HUES64 (cell line): ENCODE results near the gene LRBA.
A peak's percentile ranks its signal among the peaks of the same experiment; 100 is the strongest.
"Not testable (repeated sequence)": the region's sequence is repeated elsewhere in the genome, so short reads cannot be mapped to it uniquely, and the experiment has no call there.

Experiments used
- H3K27ac ChIP-seq: 2 replicates; pipeline ENCODE4 v1.7.0; 2013; ENCODE audit warnings: low read depth, low read length, inconsistent platforms
- H3K27me3 ChIP-seq: 2 replicates; pipeline ENCODE4 v1.6.1; 2013; ENCODE audit warnings: mild to moderate bottlenecking, low read length; ENCODE audit not compliant: insufficient read depth
- H3K36me3 ChIP-seq: 2 replicates; pipeline ENCODE4 v1.6.1; 2013; ENCODE audit warnings: mild to moderate bottlenecking, low read length; ENCODE audit not compliant: insufficient read depth
- H3K4me1 ChIP-seq: 2 replicates; pipeline ENCODE4 v1.6.1; 2013; ENCODE audit warnings: mild to moderate bottlenecking, low read length, moderate library complexity; ENCODE audit not compliant: insufficient read depth
- H3K4me3 ChIP-seq: 2 replicates; pipeline ENCODE4 v1.5.1; 2013; ENCODE audit warnings: mild to moderate bottlenecking, low read length, moderate library complexity
- H3K9ac ChIP-seq: 2 replicates; pipeline ENCODE4 v1.6.1; 2013; ENCODE audit warnings: mild to moderate bottlenecking, low read depth, low read length
- H3K9me3 ChIP-seq: 2 replicates; pipeline ENCODE4 v1.6.1; 2013; ENCODE audit warnings: low read depth, low read length; ENCODE audit not compliant: insufficient read depth
- WGBS: fragments of 150-250, 120-280 bp; methylation state at CpG from one replicate; pipeline ENCODE4 v1.1.7; 2013; ENCODE audit warnings: missing lambda C conversion rate; 5-methylcytosine and 5-hydroxymethylcytosine counted together

The LRBA gene

GRCh38 chr4:150386415-150386814 lies 628.7 kb downstream of the LRBA start:
- 93% methylated on average over 1 of the region's 2 CpGs for WGBS
- H3K36me3 ChIP-seq, H3K27ac ChIP-seq, H3K9me3 ChIP-seq, H3K4me3 ChIP-seq, H3K9ac ChIP-seq, H3K27me3 ChIP-seq: not testable (repeated sequence)
- peaks cover 18% of the 10 kb centered on the region for H3K4me1 ChIP-seq

- H3K27ac ChIP-seq = peak overlapping the region; percentile 26; the same call in 1 of the 2 replicates
- no peak overlapping the region for H3K9ac ChIP-seq
- 62% methylated on average over 2 of the region's 2 CpGs for WGBS
- H3K4me1 ChIP-seq = peaks cover 18% of the 10 kb centered on the region
- no peaks in the 10 kb centered on the region for H3K27me3 ChIP-seq
- H3K4me3 ChIP-seq = no peak overlapping the region
- H3K9me3 ChIP-seq = no peaks in the 10 kb centered on the region
- H3K36me3 ChIP-seq = no peaks in the 10 kb centered on the region
Observed at GRCh38 chr4:150385606-150386005, 629.5 kb downstream of the LRBA start.

GRCh38 chr4:150384249-150384648 lies 630.8 kb downstream of the LRBA start:
- H3K4me3 ChIP-seq = no peak overlapping the region
- 92% methylated on average over 2 of the region's 4 CpGs for WGBS
- peaks cover 18% of the 10 kb centered on the region for H3K4me1 ChIP-seq
- H3K36me3 ChIP-seq = no peaks in the 10 kb centered on the region
- H3K27ac ChIP-seq = no peak overlapping the region; the same call in 1 of the 2 replicates
- H3K27me3 ChIP-seq = no peaks in the 10 kb centered on the region
- no peaks in the 10 kb centered on the region for H3K9me3 ChIP-seq
- H3K9ac ChIP-seq = no peak overlapping the region

- no peaks in the 10 kb centered on the region for H3K36me3 ChIP-seq
- H3K4me1 ChIP-seq = peaks cover 18% of the 10 kb centered on the region
- no peaks in the 10 kb centered on the region for H3K27me3 ChIP-seq
- no peak overlapping the region for H3K9ac ChIP-seq
- H3K27ac ChIP-seq = no peak overlapping the region
- 91% methylated on average over 1 of the region's 1 CpG for WGBS
- H3K4me3 ChIP-seq = no peak overlapping the region
- H3K9me3 ChIP-seq = no peaks in the 10 kb centered on the region
Observed at GRCh38 chr4:150382028-150382427, 633.1 kb downstream of the LRBA start.

- Histone ChIP-seq H3K27ac (no peak overlapping the region), H3K9me3 (no peaks in the 10 kb centered on the region), H3K4me1 (peaks cover 18% of the 10 kb centered on the region), H3K9ac (no peak overlapping the region), H3K27me3 (no peaks in the 10 kb centered on the region), H3K36me3 (no peaks in the 10 kb centered on the region), H3K4me3 (no peak overlapping the region)
- WGBS = no CpG with 5 or more reads among the region's 3 CpGs
Observed at GRCh38 chr4:150381609-150382008, 633.5 kb downstream of the LRBA start.

- H3K27me3 ChIP-seq = no peaks in the 10 kb centered on the region
- peaks cover 18% of the 10 kb centered on the region for H3K4me1 ChIP-seq
- no peak overlapping the region for H3K27ac ChIP-seq
- H3K36me3 ChIP-seq = no peaks in the 10 kb centered on the region
- 94% methylated on average over 2 of the region's 2 CpGs for WGBS
- no peaks in the 10 kb centered on the region for H3K9me3 ChIP-seq
- H3K4me3 ChIP-seq = no peak overlapping the region
- no peak overlapping the region for H3K9ac ChIP-seq
Observed at GRCh38 chr4:150381036-150381435, 634.0 kb downstream of the LRBA start.

GRCh38 chr4:150379454-150379853 lies 635.6 kb downstream of the LRBA start:
- no peaks in the 10 kb centered on the region for H3K9me3 ChIP-seq
- H3K4me1 ChIP-seq = peaks cover 4% of the 10 kb centered on the region; the same call in 1 of the 2 replicates
- H3K4me3 ChIP-seq = no peak overlapping the region
- no peak overlapping the region for H3K27ac ChIP-seq
- H3K9ac ChIP-seq = no peak overlapping the region
- WGBS = 100% methylated on average over 1 of the region's 1 CpG
- no peaks in the 10 kb centered on the region for H3K27me3 ChIP-seq
- no peaks in the 10 kb centered on the region for H3K36me3 ChIP-seq

GRCh38 chr4:150375025-150375424 lies 640.1 kb downstream of the LRBA start:
- Histone ChIP-seq H3K27ac (no peak overlapping the region), H3K36me3 (no peaks in the 10 kb centered on the region), H3K9me3 (no peaks in the 10 kb centered on the region), H3K27me3 (peaks cover under 1% of the 10 kb centered on the region; the same call in 1 of the 2 replicates), H3K4me3 (no peak overlapping the region), H3K4me1 (no peaks in the 10 kb centered on the region), H3K9ac (no peak overlapping the region)
- 94% methylated on average over 4 of the region's 4 CpGs for WGBS

- Histone ChIP-seq H3K9me3 (no peaks in the 10 kb centered on the region), H3K4me3 (no peak overlapping the region), H3K9ac (no peak overlapping the region), H3K27ac (no peak overlapping the region), H3K36me3 (no peaks in the 10 kb centered on the region), H3K27me3 (peaks cover 26% of the 10 kb centered on the region), H3K4me1 (peaks cover 18% of the 10 kb centered on the region)
- WGBS = 100% methylated on average over 1 of the region's 1 CpG
Observed at GRCh38 chr4:150371869-150372268, 643.2 kb downstream of the LRBA start.

- peaks cover 26% of the 10 kb centered on the region for H3K27me3 ChIP-seq
- no peaks in the 10 kb centered on the region for H3K9me3 ChIP-seq
- no peak overlapping the region for H3K4me3 ChIP-seq
- H3K36me3 ChIP-seq = no peaks in the 10 kb centered on the region
- WGBS = 87% methylated on average over 2 of the region's 3 CpGs
- H3K27ac ChIP-seq = no peak overlapping the region
- H3K4me1 ChIP-seq = peaks cover 32% of the 10 kb centered on the region
- H3K9ac ChIP-seq = no peak overlapping the region
Observed at GRCh38 chr4:150369434-150370380, 645.4 kb downstream of the LRBA start.

- Histone ChIP-seq H3K27ac (no peak overlapping the region), H3K4me3 (no peak overlapping the region), H3K36me3 (no peaks in the 10 kb centered on the region), H3K9me3 (no peaks in the 10 kb centered on the region), H3K9ac (no peak overlapping the region), H3K4me1 (peaks cover 38% of the 10 kb centered on the region), H3K27me3 (peaks cover 26% of the 10 kb centered on the region)
Observed at GRCh38 chr4:150368667-150369066, 646.4 kb downstream of the LRBA start.
